GM18517 (cell line): Measurements from ENCODE around the gene EXOSC10.
"Not testable (repeated sequence)": the region's sequence is repeated elsewhere in the genome, so short reads cannot be mapped to it uniquely, and the experiment has no call there.

Experiments
- ATAC-seq: cut with Tn5 transposase; IDR thresholded peaks from one replicate; pipeline ENCODE4 v1.9.1; 2021; ENCODE audit warnings: mild to moderate bottlenecking, moderate library complexity; ENCODE audit not compliant: unreplicated experiment

Gene EXOSC10

GRCh38 chr1:11044849-11045427 lies 54.7 kb downstream of the EXOSC10 start:
- ATAC-seq, result no peak

- ATAC-seq, result no peak
These were observed 55.4 kb downstream of the EXOSC10 start for GRCh38 chr1:11044086-11044848.

- ATAC-seq, result no peak
These were observed 56.4 kb downstream of the EXOSC10 start for GRCh38 chr1:11042995-11043874.

GRCh38 chr1:11042065-11042464 lies 57.6 kb downstream of the EXOSC10 start:
- no peak for ATAC-seq

GRCh38 chr1:11041048-11041447 lies 58.6 kb downstream of the EXOSC10 start:
- no peak for ATAC-seq

- not testable (repeated sequence) for ATAC-seq
These were observed 59.6 kb downstream of the EXOSC10 start for GRCh38 chr1:11040105-11040429.

- ATAC-seq, result no peak
These were observed 60.1 kb downstream of the EXOSC10 start for GRCh38 chr1:11039351-11040104.

GRCh38 chr1:11037740-11038182 lies 61.9 kb downstream of the EXOSC10 start:
- ATAC-seq, result no peak

GRCh38 chr1:11037019-11037739 lies 62.5 kb downstream of the EXOSC10 start:
- not testable (repeated sequence) for ATAC-seq

GRCh38 chr1:11031624-11032262 lies 67.9 kb downstream of the EXOSC10 start:
- ATAC-seq, result no peak

- no peak for ATAC-seq
These were observed 68.8 kb downstream of the EXOSC10 start for GRCh38 chr1:11030865-11031264.

- ATAC-seq, result no peak
These were observed 71.7 kb downstream of the EXOSC10 start for GRCh38 chr1:11028018-11028417.

- ATAC-seq, result no peak
These were observed 72.4 kb downstream of the EXOSC10 start for GRCh38 chr1:11027316-11027715.

GRCh38 chr1:11026903-11027302 lies 72.8 kb downstream of the EXOSC10 start:
- no peak for ATAC-seq

- ATAC-seq, result no peak
These were observed 73.6 kb downstream of the EXOSC10 start for GRCh38 chr1:11026052-11026451.

- ATAC-seq, result no peak
These were observed 74.1 kb downstream of the EXOSC10 start for GRCh38 chr1:11025618-11026017.

GRCh38 chr1:11024874-11025203 lies 74.8 kb downstream of the EXOSC10 start:
- ATAC-seq, result no peak

GRCh38 chr1:11024154-11024873 lies 75.4 kb downstream of the EXOSC10 start:
- ATAC-seq, result no peak

- ATAC-seq, result no peak
These were observed 76.5 kb downstream of the EXOSC10 start for GRCh38 chr1:11023201-11023600.
